GM21619 (cell line): ENCODE measurements around the gene CSK.

ENCODE experiments used
- ATAC-seq: cut with Tn5 transposase; IDR thresholded peaks from one replicate; pipeline ENCODE4 v1.9.1; 2021; ENCODE audit not compliant: unreplicated experiment

CSK gene

DNA sequence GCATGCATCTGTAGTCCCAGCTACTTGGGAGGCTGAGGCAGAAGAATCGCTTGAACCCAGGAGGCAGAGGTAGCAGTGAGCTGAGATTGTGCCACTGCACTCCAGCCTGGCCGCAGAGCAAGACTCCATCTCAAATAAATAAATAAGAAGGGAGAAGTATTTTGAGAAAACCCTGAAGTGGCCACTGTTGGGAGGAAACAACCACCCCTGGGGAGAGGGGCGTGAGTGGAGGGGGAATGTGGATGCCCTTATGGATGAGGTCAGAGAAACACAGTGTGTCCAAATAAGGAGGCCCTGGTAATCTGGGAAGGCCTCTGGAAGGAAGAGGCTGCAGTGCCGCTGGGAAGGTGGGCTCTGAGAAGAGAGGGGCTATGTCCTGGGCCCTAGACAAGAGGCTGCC, 40.4 kb downstream of the CSK start:
- ATAC-seq = no peak

DNA sequence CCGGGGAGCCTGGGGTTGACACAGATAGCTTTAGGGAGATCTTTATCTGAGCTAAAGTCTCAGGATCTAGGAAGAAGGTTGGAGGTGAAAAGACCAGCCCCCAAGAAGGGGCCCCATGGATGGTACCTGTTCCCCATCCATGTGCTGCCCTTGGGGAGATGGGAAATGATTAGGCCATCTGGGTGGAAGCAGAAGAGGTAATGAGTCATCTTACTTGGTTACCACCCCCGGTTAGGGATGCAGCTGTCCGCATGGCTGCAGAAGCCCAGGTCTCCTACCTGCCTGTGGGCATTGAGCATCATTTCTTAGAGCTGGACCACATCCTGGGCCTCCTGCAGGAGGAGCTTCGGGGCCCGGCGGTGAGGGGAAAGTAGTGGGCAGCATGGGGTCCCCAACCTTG, 41.4 kb downstream of the CSK start:
- no peak for ATAC-seq

DNA sequence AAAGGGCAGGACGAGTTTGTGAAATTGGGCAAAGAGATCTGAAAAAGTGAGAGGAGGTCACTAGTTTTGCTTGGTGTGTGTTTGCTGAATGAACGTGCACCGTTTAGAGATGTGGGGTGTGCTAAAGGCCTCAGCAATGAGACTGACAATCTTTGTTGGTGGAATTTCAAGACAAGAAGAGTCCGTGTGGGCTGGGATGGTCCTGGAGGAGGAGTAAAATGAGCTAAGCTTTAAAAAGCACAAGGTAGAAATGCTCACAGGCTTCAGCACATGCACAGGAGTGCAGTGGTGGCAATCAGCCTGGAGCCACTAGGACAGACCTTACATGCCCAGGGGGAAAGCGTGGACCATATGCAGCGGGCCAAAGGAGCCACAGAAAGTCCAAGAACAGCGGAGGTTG, 43.1 kb downstream of the CSK start:
- ATAC-seq = no peak

DNA sequence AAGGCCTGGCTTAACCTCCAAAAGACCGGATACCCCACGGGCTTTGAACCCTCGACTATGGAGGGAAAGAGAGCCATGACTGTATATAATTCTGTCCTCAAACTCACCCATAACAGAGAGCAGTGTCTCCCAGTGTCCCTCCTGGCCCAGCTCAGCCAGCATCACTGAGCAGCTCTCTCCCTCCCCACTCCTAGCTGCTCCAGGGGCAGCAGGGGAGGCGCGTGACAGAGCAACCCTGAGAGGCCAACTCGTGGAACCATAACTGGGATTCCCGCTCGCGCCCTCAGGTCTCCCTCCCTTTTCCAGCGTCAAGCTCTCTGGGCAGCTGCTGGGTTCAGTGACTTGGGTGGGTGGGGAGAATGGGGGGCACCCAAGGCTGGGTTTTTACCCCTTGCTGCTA, 44.0 kb downstream of the CSK start:
- ATAC-seq = no peak

DNA sequence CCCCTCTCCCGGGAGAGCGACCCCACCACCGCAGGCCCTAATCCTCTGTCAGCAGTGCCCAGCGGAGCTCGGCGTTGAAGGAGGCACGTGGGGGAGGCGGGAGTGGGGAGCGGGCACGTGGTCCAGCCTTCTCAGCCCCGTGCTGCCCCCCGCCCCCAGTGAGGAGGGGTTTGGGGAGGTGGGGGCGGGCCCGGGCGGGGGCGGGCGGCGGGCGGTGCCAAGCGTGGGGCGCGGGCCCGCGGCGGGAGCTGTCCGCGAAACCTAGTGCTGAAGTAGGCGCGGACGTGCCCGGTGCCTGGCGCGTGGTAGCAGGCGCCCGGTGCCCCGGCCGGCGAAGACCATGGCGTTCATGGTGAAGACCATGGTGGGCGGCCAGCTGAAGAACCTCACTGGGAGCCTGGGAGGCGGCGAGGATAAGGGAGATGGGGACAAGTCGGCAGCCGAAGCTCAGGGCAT, 44.5 kb downstream of the CSK start, which contains the start of gene CPLX3:
Gene CPLX3 (plus strand): TSS at position 264 of the 456 bp plus-strand sequence. CDS start 77 bp downstream, at position 341.
- ATAC-seq = no peak

DNA sequence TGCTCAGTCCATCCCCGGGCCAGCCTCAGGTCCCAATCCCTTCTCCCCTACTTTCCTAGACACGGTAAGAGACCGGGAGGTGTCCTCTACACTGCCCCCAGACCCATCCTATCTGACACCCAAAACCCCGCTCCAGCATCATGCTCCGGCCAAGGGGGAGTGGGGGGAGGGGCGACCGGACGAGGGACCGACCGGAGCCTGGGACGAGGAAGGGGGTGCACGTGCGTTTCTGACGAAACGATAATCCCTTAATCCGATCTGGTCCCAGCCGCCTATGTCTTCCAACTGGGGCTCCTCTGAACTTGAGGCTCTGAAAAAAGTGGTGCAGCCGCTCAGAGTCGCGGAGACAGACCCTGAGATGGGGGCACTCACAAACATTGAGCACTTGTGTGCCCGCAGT, 45.0 kb downstream of the CSK start:
- ATAC-seq = no peak

DNA sequence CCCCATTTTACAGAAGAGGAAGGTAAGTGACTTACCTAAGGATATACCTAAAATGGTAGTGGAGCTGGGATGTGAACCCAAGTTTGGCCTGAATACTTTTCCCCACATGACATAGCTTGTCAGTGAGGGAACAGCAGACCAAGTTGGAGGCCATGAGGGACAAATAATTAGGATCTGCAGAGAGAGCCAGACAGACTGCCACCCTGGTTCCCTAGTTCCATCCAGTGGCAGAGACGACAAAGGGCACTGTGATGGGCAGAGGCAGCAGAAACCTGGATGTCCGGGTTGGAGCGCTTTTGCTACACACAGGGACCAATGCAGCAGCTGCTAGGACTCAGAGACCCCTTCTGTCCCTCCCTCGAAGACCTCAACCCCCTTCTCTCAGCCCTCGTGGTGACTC, 45.7 kb downstream of the CSK start:
- ATAC-seq = no peak

DNA sequence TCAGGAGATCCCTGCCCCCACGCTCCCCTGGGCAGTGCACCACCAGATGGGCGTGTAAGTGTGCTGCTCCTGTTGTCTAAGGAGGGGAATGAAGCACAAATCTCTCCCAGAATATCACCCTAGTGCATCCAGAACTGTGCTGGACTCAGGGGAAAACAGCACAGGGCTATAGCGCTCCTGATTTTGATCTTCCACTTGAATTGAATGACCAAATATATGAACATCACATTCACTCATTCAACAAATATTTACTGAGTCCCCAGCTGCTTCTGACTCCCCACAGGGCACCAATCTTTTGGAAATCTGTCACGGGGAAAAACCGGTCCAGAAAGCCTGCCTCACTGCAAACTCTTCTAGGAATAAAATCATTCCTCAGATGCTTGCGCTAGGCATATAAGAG, 47.0 kb downstream of the CSK start:
- ATAC-seq = no peak

DNA sequence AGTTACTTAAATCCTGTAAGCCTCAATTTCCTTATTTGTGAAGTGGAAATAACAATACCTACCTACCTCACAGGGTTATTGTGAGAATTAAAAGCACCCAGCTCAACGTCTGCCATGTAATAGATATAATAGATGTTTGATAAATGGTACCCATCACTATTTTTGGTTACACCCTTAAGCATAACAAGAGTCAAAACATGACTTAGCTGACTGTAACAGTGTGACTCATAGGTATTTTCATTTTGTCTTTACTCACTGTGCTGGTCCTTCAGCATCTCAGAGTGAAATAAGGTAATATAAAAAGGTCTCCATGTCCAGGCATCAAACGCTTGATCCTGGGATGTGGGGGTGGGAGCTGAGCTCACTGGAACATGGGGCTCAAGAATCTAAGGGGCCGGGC, 47.6 kb downstream of the CSK start:
- no peak for ATAC-seq

DNA sequence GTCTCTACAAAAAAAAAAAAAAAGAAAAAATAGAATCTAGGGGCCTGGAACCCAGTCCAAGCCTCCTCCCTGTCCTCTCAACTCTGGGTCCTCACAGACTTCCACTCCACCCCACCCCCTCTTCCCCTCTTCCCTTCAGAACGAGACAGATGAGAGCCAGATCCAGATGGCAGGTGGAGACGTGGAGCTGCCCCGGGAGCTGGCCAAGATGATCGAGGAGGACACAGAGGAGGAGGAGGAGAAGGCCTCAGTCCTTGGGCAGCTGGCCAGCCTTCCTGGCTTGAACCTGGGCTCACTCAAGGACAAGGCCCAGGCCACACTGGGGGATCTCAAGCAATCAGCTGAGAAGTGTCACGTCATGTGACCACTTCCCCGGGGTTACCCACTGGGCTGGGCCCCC, 48.1 kb downstream of the CSK start:
- ATAC-seq = no peak

DNA sequence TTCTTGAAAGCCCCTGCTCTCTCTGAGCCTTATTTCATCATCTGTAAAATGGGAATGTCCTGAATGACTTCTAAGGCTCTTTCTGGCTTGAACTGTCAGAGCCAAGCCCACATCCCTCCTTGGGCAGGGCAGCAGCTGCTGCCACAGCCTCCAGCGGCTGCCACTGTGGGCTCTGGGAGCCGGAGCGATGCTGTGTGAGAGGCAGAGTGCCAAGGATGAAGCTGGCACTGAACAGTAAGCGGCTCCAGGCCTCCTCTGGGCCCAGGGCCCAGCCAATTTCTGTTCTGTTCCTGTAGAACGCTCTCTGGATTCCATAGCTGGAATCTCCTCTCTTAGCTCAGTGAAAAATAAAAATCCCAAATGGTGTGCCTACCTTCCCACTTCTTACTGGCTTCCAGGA, 49.0 kb downstream of the CSK start:
- ATAC-seq = no peak

DNA sequence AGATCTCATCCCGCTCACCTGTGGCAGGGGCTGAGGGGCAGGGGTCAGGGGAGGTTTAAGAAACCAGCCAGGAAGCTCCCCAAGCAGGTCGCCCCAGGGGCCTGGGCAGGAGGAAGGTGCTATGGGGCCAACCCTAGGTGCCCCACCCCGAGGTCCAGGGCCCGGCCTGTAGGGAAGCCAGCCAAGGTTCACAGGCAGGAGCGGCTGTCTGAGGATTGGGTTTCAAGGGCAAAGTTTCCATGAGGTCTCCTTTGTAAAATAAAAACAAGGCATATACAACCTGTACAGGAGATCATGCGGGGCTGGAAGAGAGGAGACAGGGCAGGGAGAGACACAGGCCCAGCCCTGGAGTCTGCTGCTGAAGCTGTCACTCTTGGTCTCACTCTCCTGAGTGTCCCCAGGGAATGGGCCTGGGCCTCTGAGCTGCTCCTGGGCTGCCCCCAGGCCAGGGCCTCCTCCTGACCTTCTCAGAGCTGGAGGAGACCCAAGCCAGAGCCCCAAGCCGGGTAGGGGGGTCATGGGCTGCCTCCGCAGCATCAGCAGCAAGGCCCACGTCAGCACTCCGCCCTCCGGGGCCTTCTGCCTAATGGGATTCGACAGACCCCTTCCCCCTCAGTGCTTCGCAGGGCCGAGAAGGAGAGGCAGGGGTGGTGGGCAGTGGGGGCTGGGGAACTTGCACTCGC, 50.1 kb downstream of the CSK start:
- ATAC-seq = no peak

DNA sequence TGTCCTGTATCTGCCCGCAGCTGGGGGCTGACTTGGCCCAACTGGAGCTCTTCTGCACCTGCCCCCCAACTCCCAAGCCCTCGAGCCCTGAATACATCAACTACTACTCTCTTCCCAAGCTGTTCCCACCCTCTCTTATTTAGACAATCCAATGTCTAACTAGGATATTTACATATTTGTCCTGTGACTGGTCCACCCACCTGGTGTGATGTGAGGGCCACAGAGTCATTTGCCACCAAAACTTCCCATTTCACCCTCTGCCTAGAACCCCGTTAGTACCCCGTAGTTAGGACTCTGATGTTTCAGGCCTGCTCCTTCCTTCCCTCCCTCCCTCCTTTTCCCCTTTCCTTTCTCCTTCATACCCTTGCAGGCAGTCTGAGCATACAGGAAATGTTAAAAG, 50.9 kb downstream of the CSK start:
- no peak for ATAC-seq

DNA sequence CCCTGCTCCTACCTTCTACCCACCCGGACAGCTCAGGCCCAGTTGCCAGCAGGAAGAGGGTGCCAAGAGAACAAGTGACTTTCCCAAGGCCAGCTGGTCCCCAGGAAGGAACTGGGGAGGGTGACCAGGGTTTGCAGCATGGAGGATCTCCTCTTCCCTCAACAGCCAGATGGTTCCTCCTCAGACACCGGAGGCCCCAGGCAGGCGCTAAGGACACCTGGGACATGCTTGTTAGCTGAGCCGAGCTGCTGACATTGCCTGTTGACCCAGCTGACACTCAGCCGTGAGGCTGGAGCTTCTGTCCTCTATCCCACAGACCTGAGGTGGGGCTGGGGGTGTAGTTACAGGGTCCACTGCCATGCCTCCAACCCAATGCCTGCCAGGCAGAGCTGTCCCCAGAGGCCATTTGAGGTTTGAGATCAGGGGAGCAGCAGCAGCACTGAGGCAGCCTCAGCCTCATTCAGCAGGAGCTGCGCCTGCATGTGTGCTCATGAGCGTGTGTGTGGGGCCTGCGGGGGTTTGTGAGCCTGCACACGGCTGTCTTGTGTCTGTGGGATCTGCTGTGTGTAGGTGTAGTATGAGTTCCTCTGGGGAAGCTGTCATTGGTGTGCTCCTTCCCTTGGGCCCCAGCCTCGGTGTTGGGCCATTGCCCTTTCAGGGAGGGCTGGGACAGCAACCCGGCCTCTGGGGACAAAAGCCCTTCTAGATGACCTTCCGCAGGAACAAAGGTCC, 51.7 kb downstream of the CSK start:
- no peak for ATAC-seq

DNA sequence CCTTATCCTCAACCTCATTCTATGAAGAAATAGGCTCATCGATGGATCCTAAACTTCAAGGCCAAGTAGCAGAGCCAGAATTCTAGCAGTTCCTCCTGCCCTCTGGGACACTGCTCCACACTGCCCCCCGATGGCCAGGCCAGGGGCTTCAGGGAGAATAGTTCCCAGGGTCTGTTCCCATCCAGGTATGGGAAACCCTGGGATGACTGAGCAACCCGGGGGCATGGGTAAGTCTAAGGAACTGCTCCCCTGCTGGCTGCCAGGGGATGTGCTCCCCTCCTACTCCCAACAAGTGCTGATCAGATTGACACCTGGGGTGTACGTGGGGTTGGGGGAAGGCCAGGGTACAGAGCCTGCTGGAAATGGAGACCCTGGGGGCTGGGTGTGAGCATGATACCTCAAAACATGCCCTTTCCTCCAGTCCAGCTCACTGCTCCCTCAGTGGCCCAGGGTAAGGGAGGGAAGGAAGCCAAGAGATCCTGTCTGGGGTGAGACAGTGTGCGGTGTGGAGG, 53.5 kb downstream of the CSK start:
- no peak for ATAC-seq

DNA sequence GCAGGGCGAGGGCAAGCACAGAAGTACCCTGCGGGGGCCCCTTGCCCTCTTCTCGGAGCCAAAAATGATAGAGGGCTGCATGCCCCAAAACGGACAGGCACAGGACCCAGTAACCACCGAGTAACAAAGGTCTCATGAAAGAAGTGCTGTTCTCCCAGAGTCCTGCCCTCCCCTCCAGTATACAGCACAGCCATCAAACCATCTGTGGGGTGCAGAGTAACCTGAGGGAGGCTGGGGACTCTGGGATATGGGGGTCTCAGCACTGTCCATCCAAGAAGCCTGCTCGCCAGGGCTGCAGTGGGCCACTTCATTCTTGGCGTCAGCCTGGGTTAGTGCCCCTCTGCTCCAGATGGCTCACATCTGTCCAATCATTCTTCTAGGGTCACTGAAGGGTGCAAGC, 55.0 kb downstream of the CSK start:
- no peak for ATAC-seq

DNA sequence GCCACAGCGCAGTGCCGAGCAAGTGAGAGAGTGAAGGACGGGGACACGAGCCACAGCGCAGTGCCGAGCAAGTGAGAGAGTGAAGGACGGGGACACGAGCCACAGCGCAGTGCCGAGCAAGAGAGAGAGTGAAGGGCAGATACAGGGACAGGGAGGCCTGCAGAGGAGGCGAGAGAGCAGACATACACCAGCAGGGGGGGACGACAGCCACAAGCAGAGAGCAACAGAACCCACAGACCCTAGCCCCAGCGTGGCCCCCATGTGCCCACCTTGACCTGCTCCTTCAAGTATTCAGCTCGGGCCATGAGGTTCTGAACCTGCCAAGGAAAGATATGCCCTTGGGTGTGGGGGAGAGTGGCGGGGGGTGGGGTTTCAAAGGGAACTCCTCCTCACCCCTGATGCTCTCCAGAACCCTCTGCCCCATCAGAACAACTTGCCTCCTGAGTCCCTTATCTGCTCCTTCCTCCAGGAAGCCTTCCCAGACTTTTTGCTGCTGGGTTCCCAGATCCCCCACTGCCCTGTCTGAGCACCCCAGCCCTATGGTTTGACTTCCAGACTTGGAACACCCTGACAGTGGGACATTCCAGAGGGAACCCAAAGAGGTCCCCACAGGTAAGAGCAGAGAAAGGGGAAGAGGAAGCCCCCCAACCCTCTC, 55.7 kb downstream of the CSK start:
- ATAC-seq = no peak

DNA sequence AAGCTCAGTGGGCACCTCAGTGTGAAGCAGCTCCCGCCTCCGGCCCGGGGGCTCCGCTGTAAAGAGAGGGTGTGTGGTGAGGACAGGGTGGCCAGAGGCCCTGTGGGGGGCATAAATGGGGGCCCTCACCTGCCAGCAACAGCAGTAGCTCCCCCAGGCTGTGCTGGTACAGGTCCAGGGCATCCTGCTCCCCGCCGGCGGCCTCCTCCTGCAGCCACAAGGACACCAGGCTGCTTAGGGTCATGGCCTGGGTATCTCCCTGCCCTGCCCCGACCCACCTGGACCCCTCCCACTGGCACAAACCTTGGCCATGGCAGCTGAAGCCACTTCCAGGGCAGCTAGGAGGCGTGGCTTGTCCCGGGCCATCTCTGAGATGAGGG, 56.2 kb downstream of the CSK start:
- ATAC-seq = no peak

DNA sequence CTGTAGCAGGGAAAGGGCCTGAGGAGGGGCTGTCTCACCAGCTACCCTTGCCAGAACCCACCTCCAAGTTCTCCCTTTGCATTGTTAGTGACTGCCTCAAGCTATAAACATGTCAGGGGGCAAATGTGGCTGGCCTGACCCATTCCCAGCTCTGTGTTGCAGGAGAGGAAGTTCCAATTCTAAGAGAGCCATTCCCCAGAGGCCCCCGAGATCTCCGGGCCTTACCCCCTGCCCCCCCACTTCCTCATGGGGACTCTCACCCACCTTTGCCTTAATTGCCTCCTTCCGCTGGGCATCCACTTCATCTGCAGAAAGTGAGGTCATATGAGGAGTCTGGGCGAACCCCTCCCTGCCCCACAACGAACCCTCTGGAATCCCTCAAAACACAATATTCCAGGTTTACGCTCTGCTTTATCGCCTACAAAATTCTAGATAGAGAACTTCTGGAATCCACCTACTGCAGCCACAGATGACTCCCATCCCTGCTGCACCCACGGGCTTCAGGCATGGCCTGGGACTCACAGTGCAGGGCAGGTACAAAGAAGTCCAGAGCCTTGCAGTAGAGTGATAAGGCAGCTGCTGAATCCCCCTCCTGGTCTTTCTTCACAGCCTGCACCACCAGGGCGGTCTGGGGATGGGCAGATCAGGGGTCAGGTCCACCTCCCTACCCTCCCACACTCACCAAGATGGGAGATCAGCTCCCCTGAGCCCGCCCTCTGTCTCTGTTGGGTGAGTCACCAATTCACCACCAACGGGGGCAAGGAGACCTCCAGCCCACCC, 57.1 kb downstream of the CSK start:
- ATAC-seq = no peak

DNA sequence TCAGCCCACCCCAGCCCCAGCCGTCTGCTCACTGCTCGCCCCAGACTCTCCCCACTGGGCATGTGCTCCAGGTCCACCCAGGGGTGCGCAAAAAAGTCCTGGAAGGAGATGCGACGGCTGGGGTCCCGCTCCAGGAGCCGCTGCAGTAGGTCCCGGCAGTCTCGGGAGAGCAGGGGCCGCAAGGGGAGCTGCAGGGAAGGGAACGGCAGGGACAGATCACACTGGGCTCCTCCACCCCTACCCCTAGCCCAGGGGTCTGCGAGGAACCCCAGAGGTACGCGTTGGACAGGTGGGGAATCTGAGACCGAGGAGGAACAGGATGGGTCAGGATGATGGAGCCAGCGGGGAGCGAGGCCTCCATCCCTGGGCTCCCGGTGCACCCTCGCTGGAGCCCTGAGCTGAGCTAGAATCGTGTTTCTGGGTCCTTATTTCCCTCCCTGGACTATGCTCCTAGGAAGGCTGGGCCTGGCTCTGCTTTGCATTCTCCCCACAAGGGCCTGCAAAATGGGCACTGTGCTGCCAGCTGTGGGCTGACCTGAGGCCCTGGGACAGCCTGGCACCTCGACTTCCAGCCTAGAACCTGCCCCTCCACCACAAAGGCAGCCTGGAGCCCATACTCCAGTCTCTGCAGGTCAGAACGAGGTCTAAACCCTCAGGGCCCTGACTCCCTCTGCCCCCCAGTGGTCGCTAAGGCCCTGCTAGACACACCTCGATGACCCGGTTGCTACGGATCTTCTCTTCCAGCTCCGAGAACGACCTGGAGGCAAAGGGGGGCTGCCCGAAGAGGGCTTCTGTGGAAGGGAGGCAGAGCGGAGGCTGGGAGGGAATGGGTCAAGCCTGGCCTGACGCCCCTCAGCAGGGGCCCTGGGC, 57.9 kb downstream of the CSK start:
- no peak for ATAC-seq
